GM23338 (cell line): ENCODE measurements around the gene ROPN1L. TPM values are rescaled to one million over a fixed set of nuclear protein-coding genes. Genes with fewer than 3 reads are reported as not detected.

Experiments used
- ATAC-seq: fragments of 200-7000 bp; cut with Tn5 transposase; 3 replicates; pipeline ENCODE4 v1.9.1; 2020
- DNase-seq: peaks from one replicate; pipeline ENCODE4 v3.0.0-alpha.2; 2015; ENCODE audit warnings: low spot score
- H2AFZ ChIP-seq: fragments of 200-600 bp; sonication (generic); 2 replicates; pipeline ENCODE4 v1.8.0; 2016; ENCODE audit warnings: antibody characterized with exemption, mild to moderate bottlenecking, moderate library complexity
- H3F3A ChIP-seq: fragments of 200-600 bp; sonication (generic); replicated peaks from 2 replicates; pipeline ENCODE4 v1.8.0; 2017; ENCODE audit warnings: antibody characterized with exemption, mixed run types, low read depth
- H3K27ac ChIP-seq: fragments of 200-600 bp; sonication (generic); 2 replicates; pipeline ENCODE4 v1.6.1; 2016; ENCODE audit warnings: low read depth
- H3K27me3 ChIP-seq: fragments of 200-600 bp; sonication (generic); 2 replicates; pipeline ENCODE4 v1.8.0; 2016; ENCODE audit warnings: mild to moderate bottlenecking, mixed run types, moderate library complexity; ENCODE audit not compliant: insufficient read depth
- H3K36me3 ChIP-seq: fragments of 200-600 bp; sonication (generic); 2 replicates; pipeline ENCODE4 v1.8.0; 2016; ENCODE audit warnings: mild to moderate bottlenecking; ENCODE audit not compliant: insufficient read depth
- H3K4me1 ChIP-seq: fragments of 200-600 bp; sonication (generic); 2 replicates; pipeline ENCODE4 v1.8.0; 2016; ENCODE audit warnings: mild to moderate bottlenecking, moderate library complexity; ENCODE audit not compliant: insufficient read depth
- H3K4me2 ChIP-seq: fragments of 200-600 bp; sonication (generic); 2 replicates; pipeline ENCODE4 v1.7.1; 2017; ENCODE audit warnings: mixed run types
- H3K4me3 ChIP-seq: fragments of 200-600 bp; sonication (generic); 2 replicates; pipeline ENCODE4 v1.6.1; 2016; ENCODE audit warnings: mixed run types
- H3K79me2 ChIP-seq: fragments of 200-600 bp; sonication (generic); replicated peaks from 2 replicates; pipeline ENCODE4 v1.8.0; 2017; ENCODE audit warnings: mild to moderate bottlenecking; ENCODE audit not compliant: insufficient read depth
- H3K9me2 ChIP-seq: fragments of 200-600 bp; sonication (generic); 2 replicates; pipeline ENCODE4 v1.8.0; 2017; ENCODE audit not compliant: insufficient read depth
- H4K20me1 ChIP-seq: fragments of 200-600 bp; sonication (generic); replicated peaks from 2 replicates; pipeline ENCODE4 v1.8.0; 2017; ENCODE audit warnings: mild to moderate bottlenecking; ENCODE audit not compliant: insufficient read depth
- H3K27ac Mint-ChIP-seq: 2 replicates; pipeline ENCODE4 v1.8.0; 2020; ENCODE audit warnings: inconsistent platforms, mild to moderate bottlenecking, moderate library complexity, mixed read lengths
- H3K27me3 Mint-ChIP-seq: 3 replicates; pipeline ENCODE4 v1.8.0; 2022; ENCODE audit warnings: low read depth, mild to moderate bottlenecking, moderate library complexity, mixed read lengths, inconsistent platforms; ENCODE audit not compliant: insufficient read depth, poor library complexity
- H3K36me3 Mint-ChIP-seq: 3 replicates; pipeline ENCODE4 v1.8.0; 2021; ENCODE audit warnings: low read depth, mild to moderate bottlenecking, inconsistent platforms, moderate library complexity, mixed read lengths
- H3K4me1 Mint-ChIP-seq: 3 replicates; pipeline ENCODE4 v1.8.0; 2020; ENCODE audit warnings: mild to moderate bottlenecking, inconsistent platforms, mixed read lengths
- H3K4me3 Mint-ChIP-seq: 3 replicates; pipeline ENCODE4 v1.8.0; 2021; ENCODE audit warnings: moderate library complexity, mild to moderate bottlenecking, inconsistent platforms, mixed read lengths
- H3K9me3 Mint-ChIP-seq: 3 replicates; pipeline ENCODE4 v1.8.0; 2020; ENCODE audit warnings: moderate library complexity, mild to moderate bottlenecking, inconsistent platforms, mixed read lengths
- CREB1 ChIP-seq: fragments of 250-450 bp; sonication (Bioruptor Pico); IDR thresholded peaks from 2 replicates; pipeline ENCODE4 v1.5.0; 2020; ENCODE audit warnings: low read depth, mild to moderate bottlenecking, moderate library complexity
- CTCF ChIP-seq, 2 experiments: fragments of 200-600 bp in 1 of 2; sonication (generic) in 1 of 2; conservative IDR thresholded peaks; 2 replicates each; pipeline versions ENCODE4 v1.5.1 to v1.6.1; 2016 to 2017; ENCODE audit warnings: antibody characterized with exemption in 2 of 2, low read depth in 2 of 2, mild to moderate bottlenecking in 2 of 2, moderate library complexity in 1 of 2
- ETS1 ChIP-seq: IDR thresholded peaks from 2 replicates; pipeline ENCODE4 v1.6.1; 2016; ENCODE audit warnings: antibody characterized with exemption
- EZH2 ChIP-seq: fragments of 200-600 bp; sonication (generic); IDR thresholded peaks from one replicate; pipeline ENCODE4 v1.8.0; 2017; ENCODE audit warnings: antibody characterized with exemption, mild to moderate bottlenecking, low read depth; ENCODE audit not compliant: unreplicated experiment
- EZH2phosphoT487 ChIP-seq: fragments of 200-600 bp; sonication (generic); IDR thresholded peaks from one replicate; pipeline ENCODE4 v1.8.1; 2018; ENCODE audit warnings: antibody characterized with exemption; ENCODE audit not compliant: unreplicated experiment
- JUNB ChIP-seq: IDR thresholded peaks from one replicate; pipeline ENCODE4 v1.6.1; 2016; ENCODE audit warnings: antibody characterized with exemption; ENCODE audit not compliant: unreplicated experiment
- POLR2AphosphoS5 ChIP-seq: IDR thresholded peaks from 2 replicates; pipeline ENCODE4 v1.6.1; 2016; ENCODE audit warnings: antibody characterized with exemption, low read depth
- polyA plus RNA-seq: library from polyadenylated mRNA; unstranded; fragments of >200 nt; fragmentation: Nextera tagmentation; extraction: Ambion mirVana; gene quantifications from 2 replicates; pipeline ENCODE4 v1.2.1, GENCODE V29; 2016
- total RNA-seq: library from RNA; depleted of rRNA; stranded (reverse); fragments of >200 nt; shearing (Covaris generic); gene quantifications from 2 replicates; pipeline ENCODE4 v1.2.3, GENCODE V29; 2014
- TF ChIP-seq, protein P1 (sequence below): IDR thresholded peaks from one replicate; pipeline ENCODE4 v1.6.1; 2018; ENCODE audit warnings: antibody characterized with exemption; ENCODE audit not compliant: unreplicated experiment

Gene ROPN1L
- total and polyA plus RNA-seq, 2 experiments from 2014 or later = 0.57 TPM; not detected in 1

GRCh38 chr5:10501554-10502075 is 59.9 kb downstream of the ROPN1L start:
- no peaks in the 10 kb centered on the region for H3K79me2 ChIP-seq
- H3K4me3 Mint-ChIP-seq = no peak overlapping the region
- H3K4me3 ChIP-seq = no peak overlapping the region
- TF ChIP-seq CREB1 (CRISPR knock-in tag) = no peak
- no peak for TF ChIP-seq POLR2AphosphoS5
- TF ChIP-seq JUNB = no peak
- TF ChIP-seq ETS1 = no peak
- H3K4me1 Mint-ChIP-seq = peaks cover 15% of the 10 kb centered on the region
- H3K4me2 ChIP-seq = no peak overlapping the region
- H3K4me1 ChIP-seq = no peaks in the 10 kb centered on the region
- no peak overlapping the region for H3K27ac Mint-ChIP-seq
- no peaks in the 10 kb centered on the region for H3K9me2 ChIP-seq
- H3K36me3 Mint-ChIP-seq = no peaks in the 10 kb centered on the region
- no peak overlapping the region for H3K27ac ChIP-seq
- ATAC-seq = no peak
- no peaks in the 10 kb centered on the region for H3F3A ChIP-seq
- no peaks in the 10 kb centered on the region for H4K20me1 ChIP-seq
- H3K27me3 Mint-ChIP-seq = peaks cover 2% of the 10 kb centered on the region
- H3K36me3 ChIP-seq = no peaks in the 10 kb centered on the region
- no peaks in the 10 kb centered on the region for H3K9me3 Mint-ChIP-seq
- DNase-seq = no peak
- peak overlapping the region; percentile 56; the same call in 1 of the 2 replicates for H2AFZ ChIP-seq
- H3K27me3 ChIP-seq = no peaks in the 10 kb centered on the region

DNA sequence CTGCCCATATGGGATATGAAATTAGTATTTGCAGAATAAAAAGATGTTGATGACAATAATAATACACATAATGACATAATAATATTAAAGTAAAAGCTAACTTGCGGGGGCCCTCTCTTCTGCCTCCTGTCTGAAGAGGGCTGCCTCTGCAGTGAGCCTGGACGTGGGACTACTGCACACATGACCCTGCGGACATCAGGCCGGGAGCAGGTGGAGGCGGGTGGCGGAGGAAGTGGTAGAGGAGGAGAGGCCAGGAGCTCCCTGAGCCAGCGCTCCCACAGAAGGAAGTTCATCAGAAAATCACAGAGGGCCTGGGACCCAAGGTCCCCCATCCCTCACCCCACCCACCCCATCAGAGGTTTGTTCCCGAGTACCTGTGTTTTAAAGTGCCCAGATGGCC is 60.5 kb downstream of the ROPN1L start:
- Histone ChIP-seq H3K79me2 (no peaks in the 10 kb centered on the region), H3F3A (no peaks in the 10 kb centered on the region), H4K20me1 (no peaks in the 10 kb centered on the region), H2AFZ (no peak overlapping the region), H3K36me3 (no peaks in the 10 kb centered on the region), H3K9me2 (no peaks in the 10 kb centered on the region), H3K27ac (no peak overlapping the region), H3K4me2 (no peak overlapping the region), H3K27me3 (no peaks in the 10 kb centered on the region), H3K4me3 (no peak overlapping the region), H3K4me1 (no peaks in the 10 kb centered on the region)
- ATAC-seq (peak; percentile 31), DNase-seq (no peak)
- H3K27me3 Mint-ChIP-seq = no peaks in the 10 kb centered on the region
- H3K4me3 Mint-ChIP-seq = no peak overlapping the region
- H3K27ac Mint-ChIP-seq = no peak overlapping the region
- peaks cover 15% of the 10 kb centered on the region for H3K4me1 Mint-ChIP-seq
- no peaks in the 10 kb centered on the region for H3K9me3 Mint-ChIP-seq
- H3K36me3 Mint-ChIP-seq = no peaks in the 10 kb centered on the region
- TF ChIP-seq ETS1 (no peak), EZH2 (no peak), CTCF (conservative IDR thresholded peaks at IDR 0.05; ENCODE audit: low read depth in 2 of 2) (peak; percentile 31 to 35; a peak in 2 of 4 replicates), EZH2phosphoT487 (no peak)
- TF ChIP-seq, protein P1, sequence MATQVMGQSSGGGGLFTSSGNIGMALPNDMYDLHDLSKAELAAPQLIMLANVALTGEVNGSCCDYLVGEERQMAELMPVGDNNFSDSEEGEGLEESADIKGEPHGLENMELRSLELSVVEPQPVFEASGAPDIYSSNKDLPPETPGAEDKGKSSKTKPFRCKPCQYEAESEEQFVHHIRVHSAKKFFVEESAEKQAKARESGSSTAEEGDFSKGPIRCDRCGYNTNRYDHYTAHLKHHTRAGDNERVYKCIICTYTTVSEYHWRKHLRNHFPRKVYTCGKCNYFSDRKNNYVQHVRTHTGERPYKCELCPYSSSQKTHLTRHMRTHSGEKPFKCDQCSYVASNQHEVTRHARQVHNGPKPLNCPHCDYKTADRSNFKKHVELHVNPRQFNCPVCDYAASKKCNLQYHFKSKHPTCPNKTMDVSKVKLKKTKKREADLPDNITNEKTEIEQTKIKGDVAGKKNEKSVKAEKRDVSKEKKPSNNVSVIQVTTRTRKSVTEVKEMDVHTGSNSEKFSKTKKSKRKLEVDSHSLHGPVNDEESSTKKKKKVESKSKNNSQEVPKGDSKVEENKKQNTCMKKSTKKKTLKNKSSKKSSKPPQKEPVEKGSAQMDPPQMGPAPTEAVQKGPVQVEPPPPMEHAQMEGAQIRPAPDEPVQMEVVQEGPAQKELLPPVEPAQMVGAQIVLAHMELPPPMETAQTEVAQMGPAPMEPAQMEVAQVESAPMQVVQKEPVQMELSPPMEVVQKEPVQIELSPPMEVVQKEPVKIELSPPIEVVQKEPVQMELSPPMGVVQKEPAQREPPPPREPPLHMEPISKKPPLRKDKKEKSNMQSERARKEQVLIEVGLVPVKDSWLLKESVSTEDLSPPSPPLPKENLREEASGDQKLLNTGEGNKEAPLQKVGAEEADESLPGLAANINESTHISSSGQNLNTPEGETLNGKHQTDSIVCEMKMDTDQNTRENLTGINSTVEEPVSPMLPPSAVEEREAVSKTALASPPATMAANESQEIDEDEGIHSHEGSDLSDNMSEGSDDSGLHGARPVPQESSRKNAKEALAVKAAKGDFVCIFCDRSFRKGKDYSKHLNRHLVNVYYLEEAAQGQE = no peak
